ENCODE data around the gene FGF14. TPM values are rescaled to one million over a fixed set of nuclear protein-coding genes. Genes with fewer than 3 reads are reported as not detected.

Gene FGF14
- polyA plus RNA-seq, 1 of the 3 experiments (the other 2 are of a cell fraction), result 0.20 TPM

DNA sequence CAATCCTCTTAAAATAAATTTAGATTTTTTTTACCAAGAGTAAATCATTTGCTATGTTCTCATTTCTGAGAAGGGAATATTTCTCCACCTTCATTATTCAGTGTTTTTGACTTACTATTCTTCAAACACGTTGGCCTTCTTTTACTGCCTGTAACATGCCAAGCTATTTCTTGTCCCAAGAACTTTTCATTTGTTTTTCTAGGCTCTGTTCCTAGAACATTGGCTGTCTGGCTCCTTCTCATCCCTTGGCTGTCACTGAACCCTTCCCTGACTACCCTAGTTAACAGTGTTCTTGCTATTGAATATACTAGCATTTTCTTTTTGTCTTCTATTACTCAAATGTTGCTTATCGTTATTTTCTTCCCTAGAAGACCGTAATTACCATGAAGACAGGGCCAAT is 701.2 kb downstream of the FGF14 start:
- POLR2A ChIA-PET, result no interaction called here
- Histone ChIP-seq H3K9ac (no peak overlapping the region), H3K9me3 (no peaks in the 10 kb centered on the region), H3K4me2 (no peak overlapping the region), H3K36me3 (replicated peaks in 1 of 2; ENCODE audit: control insufficient read depth in 1 of 2, insufficient read depth in 2 of 2, low read length in 1 of 2) (peaks cover 6 to 58% of the 10 kb centered on the region in 2 experiments), H3K27ac (ENCODE audit: low read depth in 2 of 2, low read length in 1 of 2) (no peak overlapping the region), H3F3A (replicated peaks; ENCODE audit: insufficient read depth) (peaks cover 37% of the 10 kb centered on the region), H3K9me2 (no peaks in the 10 kb centered on the region), H2AFZ (ENCODE audit: low read depth) (no peak overlapping the region), H3K79me2 (ENCODE audit: insufficient read depth) (no peaks in the 10 kb centered on the region), H4K20me1 (ENCODE audit: insufficient read depth) (peaks cover 6% of the 10 kb centered on the region; the same call in 1 of the 2 replicates), H3K4me3 (ENCODE audit: low read depth in 2 of 2, low read length in 1 of 2) (no peak overlapping the region), H3K27me3 (ENCODE audit: insufficient read depth) (no peaks in the 10 kb centered on the region), H3K4me1 (ENCODE audit: control insufficient read depth in 1 of 2, insufficient read depth in 2 of 2, low read depth in 1 of 2, low read length in 1 of 2) (peaks cover 0 to 8% of the 10 kb centered on the region in 2 experiments; a peak in 2 of 4 replicates)
- DNase-seq, result no peak
- CTCF ChIA-PET, result interaction anchor here (0.8 to 1.7 kb wide), 2 partner anchors 12 to 57 kb away, joined by 3 to 6 read pairs; no protein-coding TSS in a partner anchor
- no peak for TF ChIP-seq TEAD4 (IDR thresholded peaks at IDR 0.05; ENCODE audit: borderline replicate concordance, insufficient read depth)
- no peak for TF ChIP-seq CTCF (IDR thresholded peaks at IDR 0.05)
- TF ChIP-seq FOXM1 (IDR thresholded peaks at IDR 0.05; ENCODE audit: low read depth), result no peak
- no peak for TF ChIP-seq POLR2AphosphoS5 (IDR thresholded peaks at IDR 0.05; ENCODE audit: low read depth, low read length)
- no peak for TF ChIP-seq GATA2 (CRISPR knock-in tag; IDR thresholded peaks at IDR 0.05)
- TF ChIP-seq EZH2phosphoT487 (IDR thresholded peaks at IDR 0.05; ENCODE audit: borderline replicate concordance, low read depth), result no peak
- 90% methylated on average over 3 of the region's 3 CpGs for WGBS (ENCODE audit: low lambda C conversion rate)

GRCh38 chr13:101698400-101698799 is 703.4 kb downstream of the FGF14 start:
- Histone ChIP-seq H3K79me2 (ENCODE audit: insufficient read depth) (no peaks in the 10 kb centered on the region), H3K9ac (no peak overlapping the region), H3K36me3 (replicated peaks in 1 of 2; ENCODE audit: control insufficient read depth in 1 of 2, insufficient read depth in 2 of 2, low read length in 1 of 2) (peaks cover 15 to 73% of the 10 kb centered on the region in 2 experiments), H3K4me1 (ENCODE audit: control insufficient read depth in 1 of 2, insufficient read depth in 2 of 2, low read depth in 1 of 2, low read length in 1 of 2) (peaks cover 0 to 5% of the 10 kb centered on the region in 2 experiments; a peak in 2 of 4 replicates), H3K9me3 (no peaks in the 10 kb centered on the region), H3F3A (replicated peaks; ENCODE audit: insufficient read depth) (peaks cover 37% of the 10 kb centered on the region), H3K9me2 (no peaks in the 10 kb centered on the region), H4K20me1 (ENCODE audit: insufficient read depth) (peaks cover 6% of the 10 kb centered on the region; the same call in 1 of the 2 replicates), H2AFZ (ENCODE audit: low read depth) (no peak overlapping the region), H3K27me3 (ENCODE audit: insufficient read depth) (no peaks in the 10 kb centered on the region), H3K4me3 (ENCODE audit: low read depth in 2 of 2, low read length in 1 of 2) (no peak overlapping the region), H3K4me2 (no peak overlapping the region), H3K27ac (ENCODE audit: low read depth in 2 of 2, low read length in 1 of 2) (peak overlapping the region in 1 of 2 experiments; percentile 58; a peak in 1 of 4 replicates)
- DNase-seq, result peak; percentile 23
- 10% methylated on average over 2 of the region's 2 CpGs for WGBS (ENCODE audit: low lambda C conversion rate)
- CTCF ChIA-PET, result no interaction called here
- POLR2A ChIA-PET, result no interaction called here
- TF ChIP-seq MXI1 (IDR thresholded peaks at IDR 0.05; ENCODE audit: low read depth, low read length) (no peak), JUND (IDR thresholded peaks at IDR 0.05) (peak; percentile 72), MEF2A (IDR thresholded peaks at IDR 0.05; ENCODE audit: borderline replicate concordance, low read depth) (no peak), SIN3A (IDR thresholded peaks at IDR 0.05; ENCODE audit: borderline replicate concordance, low read depth, low read length) (no peak), TCF12 (IDR thresholded peaks at IDR 0.05) (peak; percentile 94), EZH2phosphoT487 (IDR thresholded peaks at IDR 0.05; ENCODE audit: borderline replicate concordance, low read depth) (no peak), NFIC (IDR thresholded peaks at IDR 0.05; ENCODE audit: borderline replicate concordance) (peak; percentile 25; the same call in 1 of the 2 replicates), FOXJ3 (CRISPR knock-in tag; IDR thresholded peaks at IDR 0.05) (no peak), YY1 (IDR thresholded peaks at IDR 0.05; ENCODE audit: low read depth) (no peak), CHD2 (IDR thresholded peaks at IDR 0.05; ENCODE audit: low read length, partially characterized antibody) (no peak), FOXM1 (IDR thresholded peaks at IDR 0.05; ENCODE audit: low read depth) (peak; percentile 27; the same call in 1 of the 2 replicates), FOSL2 (IDR thresholded peaks at IDR 0.05; ENCODE audit: borderline replicate concordance, low read depth) (peak; percentile 41; the same call in 1 of the 2 replicates), GATA2 (CRISPR knock-in tag; IDR thresholded peaks at IDR 0.05) (0 out of 2 replicates have a peak, but pooled peaks have one; percentile 20), RCOR1 (IDR thresholded peaks at IDR 0.05; ENCODE audit: low read length) (no peak)
- TF ChIP-seq, protein P1, sequence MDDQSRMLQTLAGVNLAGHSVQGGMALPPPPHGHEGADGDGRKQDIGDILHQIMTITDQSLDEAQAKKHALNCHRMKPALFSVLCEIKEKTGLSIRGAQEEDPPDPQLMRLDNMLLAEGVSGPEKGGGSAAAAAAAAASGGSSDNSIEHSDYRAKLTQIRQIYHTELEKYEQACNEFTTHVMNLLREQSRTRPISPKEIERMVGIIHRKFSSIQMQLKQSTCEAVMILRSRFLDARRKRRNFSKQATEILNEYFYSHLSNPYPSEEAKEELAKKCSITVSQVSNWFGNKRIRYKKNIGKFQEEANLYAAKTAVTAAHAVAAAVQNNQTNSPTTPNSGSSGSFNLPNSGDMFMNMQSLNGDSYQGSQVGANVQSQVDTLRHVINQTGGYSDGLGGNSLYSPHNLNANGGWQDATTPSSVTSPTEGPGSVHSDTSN (IDR thresholded peaks at IDR 0.05), result peak; percentile 87
- TF ChIP-seq, protein P2, sequence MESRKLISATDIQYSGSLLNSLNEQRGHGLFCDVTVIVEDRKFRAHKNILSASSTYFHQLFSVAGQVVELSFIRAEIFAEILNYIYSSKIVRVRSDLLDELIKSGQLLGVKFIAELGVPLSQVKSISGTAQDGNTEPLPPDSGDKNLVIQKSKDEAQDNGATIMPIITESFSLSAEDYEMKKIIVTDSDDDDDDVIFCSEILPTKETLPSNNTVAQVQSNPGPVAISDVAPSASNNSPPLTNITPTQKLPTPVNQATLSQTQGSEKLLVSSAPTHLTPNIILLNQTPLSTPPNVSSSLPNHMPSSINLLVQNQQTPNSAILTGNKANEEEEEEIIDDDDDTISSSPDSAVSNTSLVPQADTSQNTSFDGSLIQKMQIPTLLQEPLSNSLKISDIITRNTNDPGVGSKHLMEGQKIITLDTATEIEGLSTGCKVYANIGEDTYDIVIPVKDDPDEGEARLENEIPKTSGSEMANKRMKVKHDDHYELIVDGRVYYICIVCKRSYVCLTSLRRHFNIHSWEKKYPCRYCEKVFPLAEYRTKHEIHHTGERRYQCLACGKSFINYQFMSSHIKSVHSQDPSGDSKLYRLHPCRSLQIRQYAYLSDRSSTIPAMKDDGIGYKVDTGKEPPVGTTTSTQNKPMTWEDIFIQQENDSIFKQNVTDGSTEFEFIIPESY (IDR thresholded peaks at IDR 0.05; ENCODE audit: borderline replicate concordance, low read depth), result 0 out of 2 replicates have a peak, but pooled peaks have one; percentile 39
- TF ChIP-seq, protein P3, sequence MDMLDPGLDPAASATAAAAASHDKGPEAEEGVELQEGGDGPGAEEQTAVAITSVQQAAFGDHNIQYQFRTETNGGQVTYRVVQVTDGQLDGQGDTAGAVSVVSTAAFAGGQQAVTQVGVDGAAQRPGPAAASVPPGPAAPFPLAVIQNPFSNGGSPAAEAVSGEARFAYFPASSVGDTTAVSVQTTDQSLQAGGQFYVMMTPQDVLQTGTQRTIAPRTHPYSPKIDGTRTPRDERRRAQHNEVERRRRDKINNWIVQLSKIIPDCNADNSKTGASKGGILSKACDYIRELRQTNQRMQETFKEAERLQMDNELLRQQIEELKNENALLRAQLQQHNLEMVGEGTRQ (IDR thresholded peaks at IDR 0.05; ENCODE audit: borderline replicate concordance, low read depth, low read length), result no peak
- TF ChIP-seq, protein P4, sequence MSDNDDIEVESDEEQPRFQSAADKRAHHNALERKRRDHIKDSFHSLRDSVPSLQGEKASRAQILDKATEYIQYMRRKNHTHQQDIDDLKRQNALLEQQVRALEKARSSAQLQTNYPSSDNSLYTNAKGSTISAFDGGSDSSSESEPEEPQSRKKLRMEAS (IDR thresholded peaks at IDR 0.05; ENCODE audit: low read depth), result no peak

Data from SK-N-SH (cell line).